ENCODE results near the gene PTPRB. TPM values are rescaled to one million over a fixed set of nuclear protein-coding genes. Genes with fewer than 3 reads are reported as not detected.

PTPRB gene
- total and polyA plus RNA-seq, 2 of the 8 experiments (the other 6 are each of a cell fraction or from before 2014, with no cell fraction given), result 0.36 to 0.58 TPM

DNA sequence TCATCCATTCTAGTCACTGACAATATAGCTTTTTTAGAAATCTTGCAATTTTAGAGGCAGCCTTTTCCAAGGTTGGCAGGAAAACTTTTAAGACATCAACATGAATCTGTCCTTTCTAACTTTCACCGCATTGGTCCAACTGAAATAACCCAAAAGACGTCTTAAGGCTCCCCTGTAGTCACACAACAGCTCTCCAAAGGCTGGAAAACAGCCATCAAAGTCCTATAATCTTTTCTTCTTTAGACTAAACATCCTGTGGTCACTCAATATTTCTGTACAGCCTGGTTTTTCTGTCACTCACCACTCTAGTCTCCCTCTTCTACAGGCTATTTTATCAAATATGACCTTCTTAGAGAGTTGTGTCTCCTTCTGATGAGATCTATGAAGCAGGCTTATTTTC, 4.5 kb upstream of the PTPRB start:
- no peak overlapping the region for H2AK5ac ChIP-seq (ENCODE audit: low read depth, low read length)
- no peaks in the 10 kb centered on the region for H4K20me1 ChIP-seq (replicated peaks in 1 of 2; ENCODE audit: control insufficient read depth in 1 of 2, insufficient read depth in 2 of 2, low read length in 2 of 2)
- H3K4me1 ChIP-seq (replicated peaks in 1 of 4; ENCODE audit: control insufficient read depth in 3 of 4, insufficient read depth in 4 of 4, low read length in 3 of 4), result peaks cover 3 to 13% (median 6%) of the 10 kb centered on the region in 4 experiments; a peak in 5 of 7 replicates
- no peak overlapping the region for H4K8ac ChIP-seq (ENCODE audit: extremely low read depth, insufficient read depth, low read length)
- no peak overlapping the region for H3K27ac ChIP-seq (ENCODE audit: low read depth, low read length)
- no peak overlapping the region for H2BK20ac ChIP-seq (ENCODE audit: low read length)
- no peaks in the 10 kb centered on the region for H3K23me2 ChIP-seq (ENCODE audit: low read depth, low read length)
- no peaks in the 10 kb centered on the region for H3K79me1 ChIP-seq (ENCODE audit: low read depth, low read length)
- no peak overlapping the region for H3K4me3 ChIP-seq (ENCODE audit: extremely low read depth in 1 of 4, insufficient read depth in 2 of 4, low read depth in 3 of 4, low read length in 4 of 4)
- CTCF ChIA-PET (ENCODE audit: partially characterized antibody), result no interaction called here
- no peaks in the 10 kb centered on the region for H3K36me3 ChIP-seq (ENCODE audit: control insufficient read depth in 2 of 4, insufficient read depth in 4 of 4, low read length in 3 of 4)
- H2BK5ac ChIP-seq (ENCODE audit: low read depth, low read length), result no peak overlapping the region
- DNase-seq (ENCODE audit: low read depth in 1 of 2, low spot score in 2 of 2), result no peak
- POLR2A ChIA-PET (ENCODE audit: partially characterized antibody), result no interaction called here
- no peak overlapping the region for H3K18ac ChIP-seq (ENCODE audit: extremely low read depth, low read length)
- 85% methylated on average over 2 of the region's 2 CpGs; no CpG with 5 or more reads in 1 of the 2 experiments for WGBS, 2 experiments (ENCODE audit: extremely low coverage in 1 of 2, insufficient coverage in 1 of 2, insufficient read length in 1 of 2, insufficient replicate concordance in 2 of 2, low coverage in 1 of 2, low lambda C conversion rate in 2 of 2, missing lambda C conversion rate in 1 of 2)
- no peak overlapping the region for H2BK15ac ChIP-seq (ENCODE audit: low read length)
- H3K56ac ChIP-seq (replicated peaks; ENCODE audit: insufficient read length, low read depth, low read length), result no peak overlapping the region
- no peaks in the 10 kb centered on the region for H3K9me3 ChIP-seq (ENCODE audit: insufficient read depth in 2 of 2, low read depth in 1 of 2, low read length in 1 of 2)
- H3K14ac ChIP-seq (ENCODE audit: insufficient read length), result no peak overlapping the region
- H3K27me3 ChIP-seq (replicated peaks in 1 of 4; ENCODE audit: control insufficient read depth in 3 of 4, extremely low read depth in 1 of 4, insufficient read depth in 3 of 4, low read length in 3 of 4), result no peaks in the 10 kb centered on the region
- no peak for FAIRE-seq
- no peak overlapping the region for H2BK12ac ChIP-seq (ENCODE audit: low read depth, low read length)
- no peak overlapping the region for H3K9ac ChIP-seq (replicated peaks in 1 of 4; ENCODE audit: extremely low read depth in 1 of 4, low read depth in 3 of 4, low read length in 3 of 4)
- H4K91ac ChIP-seq (replicated peaks; ENCODE audit: insufficient read length, low read length), result no peak overlapping the region
- no peak overlapping the region for H2AFZ ChIP-seq (ENCODE audit: low read length)
- no peak overlapping the region for H3K4ac ChIP-seq (replicated peaks; ENCODE audit: insufficient read length, low read depth, low read length)
- no peak overlapping the region for H4K5ac ChIP-seq (ENCODE audit: insufficient read length, low read depth, low read length)
- no peak overlapping the region for H3K23ac ChIP-seq (ENCODE audit: insufficient read length)
- TF ChIP-seq JUND (IDR thresholded peaks at IDR 0.05; ENCODE audit: low read length), result no peak
- TF ChIP-seq, protein P1, sequence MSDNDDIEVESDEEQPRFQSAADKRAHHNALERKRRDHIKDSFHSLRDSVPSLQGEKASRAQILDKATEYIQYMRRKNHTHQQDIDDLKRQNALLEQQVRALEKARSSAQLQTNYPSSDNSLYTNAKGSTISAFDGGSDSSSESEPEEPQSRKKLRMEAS (IDR thresholded peaks at IDR 0.05), result no peak
- TF ChIP-seq HDAC2 (IDR thresholded peaks at IDR 0.05; ENCODE audit: borderline replicate concordance in 1 of 2, low read depth in 2 of 2, low read length in 2 of 2), result no peak
- TF ChIP-seq PHF8 (conservative IDR thresholded peaks at IDR 0.05; ENCODE audit: low read depth, low read length), result no peak
- TF ChIP-seq ASH2L (IDR thresholded peaks at IDR 0.05; ENCODE audit: low read length), result no peak
- no peak overlapping the region for H2BK120ac ChIP-seq (replicated peaks; ENCODE audit: low read depth, low read length)
- no peaks in the 10 kb centered on the region for H3K79me2 ChIP-seq (ENCODE audit: control insufficient read depth in 1 of 2, insufficient read depth in 2 of 2, low read length in 2 of 2)
- H3K4me2 ChIP-seq (ENCODE audit: insufficient read depth in 1 of 2, low read depth in 2 of 2, low read length in 2 of 2), result no peak overlapping the region

Measured in H1 (cell line).